Spleen (tissue), 11 donors: ENCODE measurements around the gene OVOL3. TPM values are rescaled to one million over a fixed set of nuclear protein-coding genes. Genes with fewer than 3 reads are reported as not detected.
"Not testable (repeated sequence)": the region's sequence is repeated elsewhere in the genome, so short reads cannot be mapped to it uniquely, and the experiment has no call there.

Experiments
- DNase-seq: peaks from one replicate; pipeline ENCODE4 v3.0.0-alpha.2; 2020
- H3K27ac ChIP-seq, 8 donors: fragments of 200-600 bp; sonication (generic) in 7 of 8; 1 replicate in 4 of 8; 2 replicates in 4 of 8; pipeline versions ENCODE4 v1.5.0 to v1.8.0; 2016 to 2021; ENCODE audit warnings: inconsistent platforms in 4 of 8, mild to moderate bottlenecking in 4 of 8, moderate library complexity in 1 of 8
- H3K27me3 ChIP-seq, 7 donors: fragments of 200-600 bp; sonication (generic) in 6 of 7; replicated peaks in 1 of 7; 1 replicate in 4 of 7; 2 replicates in 3 of 7; pipeline versions ENCODE4 v1.5.0 to v1.8.0; 2016 to 2021; ENCODE audit warnings: inconsistent platforms in 3 of 7, mild to moderate bottlenecking in 1 of 7
- H3K36me3 ChIP-seq, 6 donors: fragments of 200-600 bp; sonication (generic) in 5 of 6; 1 replicate in 4 of 6; 2 replicates in 2 of 6; pipeline versions ENCODE4 v1.5.0 to v1.8.0; 2016 to 2021; ENCODE audit warnings: inconsistent platforms in 2 of 6
- H3K4me1 ChIP-seq, 6 donors: fragments of 200-600 bp; sonication (generic) in 5 of 6; 1 replicate in 3 of 6; 2 replicates in 3 of 6; pipeline versions ENCODE4 v1.5.0 to v1.8.0; 2016 to 2021; ENCODE audit warnings: inconsistent platforms in 3 of 6
- H3K4me3 ChIP-seq, 8 donors: fragments of 200-600 bp; sonication (generic) in 7 of 8; 1 replicate in 4 of 8; 2 replicates in 4 of 8; pipeline versions ENCODE4 v1.5.0 to v1.8.0; 2016 to 2021; ENCODE audit warnings: inconsistent platforms in 4 of 8, mild to moderate bottlenecking in 4 of 8, moderate library complexity in 2 of 8
- H3K9me3 ChIP-seq, 8 donors: fragments of 200-600 bp; sonication (generic) in 7 of 8; 1 replicate in 4 of 8; 2 replicates in 4 of 8; pipeline versions ENCODE4 v1.5.0 to v1.8.0; 2016 to 2021; ENCODE audit warnings: inconsistent platforms in 4 of 8
- POLR2A ChIP-seq, 3 donors: fragments of 450-650 bp; IDR thresholded peaks; one replicate each; pipeline ENCODE4 v1.5.1; 2017; ENCODE audit warnings: antibody characterized with exemption in 3 of 3, mild to moderate bottlenecking in 1 of 3
- POLR2AphosphoS5 ChIP-seq, 3 donors: sonication (generic); formaldehyde crosslinking; IDR thresholded peaks; one replicate each; pipeline ENCODE4 v1.5.1; 2017; ENCODE audit warnings: antibody characterized with exemption in 3 of 3
- WGBS, 5 donors: extraction: QIAGEN DNeasy Blood & Tissue Kit in 3 of 5; methylation state at CpG; one replicate each; pipeline versions ENCODE4 v1.1.5 to v1.1.7; 2013 to 2018; 5-methylcytosine and 5-hydroxymethylcytosine counted together
- intact Hi-C: fragments of 100-400 bp; cut with DNase I; formaldehyde crosslinking; loops from one replicate; pipeline ENCODE4 v1.15.0; 2023; ENCODE audit warnings: low total_unique reads
- polyA plus RNA-seq, 3 donors: library from polyadenylated mRNA; stranded (reverse); fragments of 200-250 nt; gene quantifications; one replicate each; pipeline ENCODE4 v1.2.1, GENCODE V29; 2013
- total RNA-seq, 7 donors: library from RNA; depleted of rRNA in 3 of 7; stranded (reverse); fragments of >200 nt in 3 of 7; fragmentation: NEBNext Ultra II Directional in 4 of 7; extraction: Animal tissue kit (Norgen Biotek cat#: 25700) in 4 of 7; gene quantifications; one replicate each; pipeline versions ENCODE4 v1.1.0 to v1.2.1, GENCODE V29; 2016 to 2021
- TF ChIP-seq, protein P1 (sequence below), 11 experiments: fragments of 200-600 bp in 7 of 11; fragments of 450-650 bp in 4 of 11; sonication (generic) in 4 of 11; IDR thresholded peaks in 8 of 11; conservative IDR thresholded peaks in 3 of 11; 1 replicate in 7 of 11; 2 replicates in 4 of 11; pipeline versions ENCODE4 v1.4.0 to v1.8.0; 2016 to 2021; ENCODE audit warnings: antibody characterized with exemption in 11 of 11, inconsistent platforms in 4 of 11, mild to moderate bottlenecking in 1 of 11
- donor health status: healthy with polysubstance abuse.
- donor health status: DM: no; HTN: no; CAD: no; lungs with moderate emphysema.
- donor health status: DM: no; HTN: no; CAD: no.
- donor health status: Bipolar disorder and iron deficiency.
- donor health status: healthy.
- donor health status: DM: no; HTN: no; CAD: no.
- donor health status: DM: yes; HTN: yes; CAD: no.

Gene OVOL3
- total and polyA plus RNA-seq, 10 donors, result 0.11 to 0.22 (median 0.19) TPM; not detected in 7

GRCh38 chr19:36131221-36131620, 20.3 kb downstream of the OVOL3 start:
- peak; percentile 79 for DNase-seq
- intact Hi-C loops, H3K9me3 ChIP-seq, H3K36me3 ChIP-seq, H3K4me3 ChIP-seq, H3K27me3 ChIP-seq: not testable (repeated sequence)
- peak overlapping the region in 7 of 8 donors; percentile 46 to 93 (median 66) for H3K27ac ChIP-seq
- WGBS, 5 donors, result 33 to 57% (median 44%) methylated on average over 6 of the region's 6 CpGs
- peaks cover 4 to 66% (median 42%) of the 10 kb centered on the region in 6 donors for H3K4me1 ChIP-seq
- TF ChIP-seq POLR2AphosphoS5 (IDR thresholded peaks at IDR 0.05), result peak in 2 of 3 donors; percentile 62 to 71

DNA sequence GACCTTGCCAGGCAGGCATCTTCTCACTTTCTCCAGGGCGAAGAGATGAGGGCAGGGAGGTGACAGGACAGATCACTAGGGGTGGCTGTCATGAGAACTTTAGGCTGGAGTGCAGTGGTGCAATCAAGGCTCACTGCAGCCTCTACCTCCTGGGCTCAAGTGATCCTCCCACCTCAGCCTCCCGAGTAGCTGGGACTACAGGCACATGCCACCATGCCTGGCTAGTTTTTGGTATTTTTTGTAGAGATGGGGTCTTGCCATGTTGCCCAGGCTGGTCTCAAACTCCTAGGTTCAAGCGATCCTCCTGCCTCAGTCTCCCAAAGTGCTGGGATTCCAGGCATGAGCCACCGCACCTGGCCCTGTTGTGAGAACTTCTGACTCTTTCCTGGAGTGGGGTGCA, 23.9 kb downstream of the OVOL3 start:
- H3K27me3 ChIP-seq, H3K9me3 ChIP-seq, H3K27ac ChIP-seq, DNase-seq, H3K4me3 ChIP-seq, H3K36me3 ChIP-seq, intact Hi-C loops: not testable (repeated sequence)
- 89 to 96% (median 93%) methylated on average over 3 to 4 of the region's 4 CpGs for WGBS, 5 donors
- H3K4me1 ChIP-seq, result peaks cover 3 to 70% (median 41%) of the 10 kb centered on the region in 6 donors

DNA sequence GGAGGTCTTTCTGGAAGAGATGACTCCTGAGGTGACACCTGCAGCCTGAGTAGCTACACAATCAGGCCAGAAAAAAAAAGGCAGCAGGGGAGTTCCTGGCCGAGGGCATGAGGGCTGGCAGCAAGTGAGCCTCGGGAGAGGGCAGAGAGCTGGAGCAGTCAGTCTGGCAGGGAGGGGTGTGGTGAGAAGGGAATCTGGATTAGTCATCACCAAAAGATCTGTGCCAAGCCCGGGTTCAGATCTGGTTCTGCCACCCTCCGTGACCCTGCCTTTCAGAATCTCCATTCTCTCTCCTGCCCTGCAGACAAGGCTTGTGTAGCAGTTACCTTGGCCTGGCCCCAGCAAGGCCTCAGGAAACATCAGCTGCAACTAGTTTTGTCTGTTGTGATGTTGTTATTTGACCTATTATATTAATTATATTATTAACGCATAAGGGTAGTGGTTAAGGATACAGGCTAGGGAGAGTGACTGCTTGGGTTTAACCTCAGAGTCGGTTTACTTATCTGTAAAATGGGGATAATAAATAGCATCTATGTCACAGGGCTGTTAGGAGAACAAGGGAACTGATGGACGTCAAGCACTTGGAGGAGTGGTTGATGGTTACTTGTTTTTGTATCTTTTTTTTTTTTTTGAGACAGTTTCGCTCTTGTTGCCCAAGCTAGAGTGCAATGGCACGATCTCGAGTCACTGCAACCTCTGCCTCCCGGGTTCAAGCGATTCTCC, 26.2 kb downstream of the OVOL3 start:
- no peak for DNase-seq
- intact Hi-C loops, result no loop called here
- WGBS, 5 donors, result 65 to 78% (median 69%) methylated on average over 12 of the region's 12 CpGs
- peak overlapping the region in 7 of 8 donors; percentile 29 to 78 (median 64) for H3K27ac ChIP-seq
- no peaks in the 10 kb centered on the region for H3K9me3 ChIP-seq
- peaks cover 0 to 6% (median 3%) of the 10 kb centered on the region in 6 donors for H3K36me3 ChIP-seq
- peak in 2 of 3 donors; percentile 55 to 65 for TF ChIP-seq POLR2AphosphoS5 (IDR thresholded peaks at IDR 0.05)
- TF ChIP-seq POLR2A (IDR thresholded peaks at IDR 0.05), result no peak
- H3K4me1 ChIP-seq, result peaks cover 10 to 59% (median 33%) of the 10 kb centered on the region in 6 donors
- peak overlapping the region in 1 of 8 donors; percentile 5 for H3K4me3 ChIP-seq
- no peaks in the 10 kb centered on the region for H3K27me3 ChIP-seq

GRCh38 chr19:36139120-36139472, 28.2 kb downstream of the OVOL3 start:
- intact Hi-C loops, result no loop called here
- peaks cover 10 to 55% (median 31%) of the 10 kb centered on the region in 6 donors for H3K4me1 ChIP-seq
- TF ChIP-seq, protein P1, sequence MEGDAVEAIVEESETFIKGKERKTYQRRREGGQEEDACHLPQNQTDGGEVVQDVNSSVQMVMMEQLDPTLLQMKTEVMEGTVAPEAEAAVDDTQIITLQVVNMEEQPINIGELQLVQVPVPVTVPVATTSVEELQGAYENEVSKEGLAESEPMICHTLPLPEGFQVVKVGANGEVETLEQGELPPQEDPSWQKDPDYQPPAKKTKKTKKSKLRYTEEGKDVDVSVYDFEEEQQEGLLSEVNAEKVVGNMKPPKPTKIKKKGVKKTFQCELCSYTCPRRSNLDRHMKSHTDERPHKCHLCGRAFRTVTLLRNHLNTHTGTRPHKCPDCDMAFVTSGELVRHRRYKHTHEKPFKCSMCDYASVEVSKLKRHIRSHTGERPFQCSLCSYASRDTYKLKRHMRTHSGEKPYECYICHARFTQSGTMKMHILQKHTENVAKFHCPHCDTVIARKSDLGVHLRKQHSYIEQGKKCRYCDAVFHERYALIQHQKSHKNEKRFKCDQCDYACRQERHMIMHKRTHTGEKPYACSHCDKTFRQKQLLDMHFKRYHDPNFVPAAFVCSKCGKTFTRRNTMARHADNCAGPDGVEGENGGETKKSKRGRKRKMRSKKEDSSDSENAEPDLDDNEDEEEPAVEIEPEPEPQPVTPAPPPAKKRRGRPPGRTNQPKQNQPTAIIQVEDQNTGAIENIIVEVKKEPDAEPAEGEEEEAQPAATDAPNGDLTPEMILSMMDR (IDR thresholded peaks at IDR 0.05 in 8 of 11, conservative IDR thresholded peaks at IDR 0.05 in 3 of 11), result no peak
- TF ChIP-seq POLR2A (IDR thresholded peaks at IDR 0.05) (no peak), POLR2AphosphoS5 (IDR thresholded peaks at IDR 0.05) (no peak)
- H3K36me3 ChIP-seq, result peaks cover 0 to 26% (median 20%) of the 10 kb centered on the region in 6 donors
- H3K9me3 ChIP-seq, result no peaks in the 10 kb centered on the region
- peak overlapping the region; percentile 61 to 98 (median 96) for H3K27ac ChIP-seq
- 57 to 66% (median 63%) methylated on average over 7 of the region's 7 CpGs for WGBS, 5 donors
- peak overlapping the region in 7 of 8 donors; percentile 62 to 90 (median 82) for H3K4me3 ChIP-seq
- no peak for DNase-seq
- H3K27me3 ChIP-seq, result no peaks in the 10 kb centered on the region

DNA sequence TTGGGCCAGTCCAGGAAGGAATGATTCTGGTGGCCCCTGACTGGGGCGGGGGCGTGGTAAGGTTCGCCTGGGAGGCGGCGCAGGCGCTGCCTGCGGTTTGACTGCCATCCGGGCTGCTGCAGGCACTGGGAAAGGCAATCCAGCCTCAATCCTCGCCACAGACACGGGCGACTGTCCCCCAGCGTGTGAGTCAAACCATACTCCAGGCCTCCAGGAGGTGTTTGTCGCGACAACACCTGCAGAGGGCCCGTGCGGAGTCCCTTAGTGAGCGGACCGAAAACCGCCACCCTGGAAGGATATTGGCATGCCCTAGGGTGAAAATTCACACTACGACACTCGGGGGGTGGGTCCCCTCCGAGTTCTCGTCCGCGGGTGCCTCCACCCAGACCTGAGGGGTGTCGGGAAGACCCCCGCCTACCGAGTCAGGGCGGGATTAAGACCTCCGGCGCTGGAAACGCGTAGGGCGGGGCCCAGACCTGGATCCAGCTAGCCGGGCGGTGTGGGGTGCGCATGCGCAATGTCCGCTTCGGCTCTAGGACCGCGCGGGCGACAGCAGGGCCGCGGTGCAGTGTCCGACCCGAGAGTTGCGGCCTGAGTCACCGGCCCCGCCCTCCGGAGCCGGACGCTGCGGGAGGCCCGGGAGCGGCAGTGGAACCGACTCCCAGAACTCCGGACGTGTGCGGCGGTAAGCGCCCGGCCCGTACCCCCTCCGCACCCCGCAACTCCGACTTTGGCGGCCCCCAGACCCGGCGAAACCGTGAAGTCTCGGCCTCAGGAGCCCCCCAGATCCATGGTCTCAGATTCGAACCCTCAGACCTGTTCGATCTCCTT, 28.7 kb downstream of the OVOL3 start, which contains the start of gene CAPNS1:
Gene CAPNS1, plus strand, starts transcription at position 594 of the 831 bp plus-strand sequence. CDS start 946 bp downstream, outside the sequence.
- Histone ChIP-seq H3K36me3 (peaks cover 0 to 32% (median 26%) of the 10 kb centered on the region in 6 donors), H3K27me3 (no peaks in the 10 kb centered on the region), H3K4me3 (peak within 1 kb of the TSS; percentile 62 to 90 (median 83)), H3K27ac (peak within 1 kb of the TSS; percentile 61 to 98 (median 96)), H3K9me3 (no peaks in the 10 kb centered on the region), H3K4me1 (peaks cover 10 to 55% (median 31%) of the 10 kb centered on the region in 6 donors)
- TF ChIP-seq, protein P1 (IDR thresholded peaks at IDR 0.05 in 8 of 11, conservative IDR thresholded peaks at IDR 0.05 in 3 of 11), result peak in 3 of 11 experiments; percentile 9 to 34 (median 16)
- peak; percentile 93 to 98 (median 97) for TF ChIP-seq POLR2AphosphoS5 (IDR thresholded peaks at IDR 0.05)
- TF ChIP-seq POLR2A (IDR thresholded peaks at IDR 0.05), result peak in 2 of 3 donors; percentile 53 to 83
- intact Hi-C loops, result no loop called here
- peak; percentile 99 for DNase-seq
- 0 to 2% (median 0%) methylated on average over 13 to 75 of the region's 75 CpGs for WGBS, 5 donors
